Heart left ventricle (tissue), 13 donors: ENCODE measurements around the gene CCR9.

Experiments used
- CTCF ChIP-seq, 12 donors: fragments of 200-600 bp; sonication (generic) in 4 of 12; IDR thresholded peaks; one replicate each; pipeline versions ENCODE4 v1.5.0 to v1.8.0; 2018 to 2022; ENCODE audit warnings: antibody characterized with exemption in 12 of 12, mild to moderate bottlenecking in 5 of 12
- POLR2A ChIP-seq, 2 donors: fragments of 450-650 bp; IDR thresholded peaks; one replicate each; pipeline ENCODE4 v1.6.1; 2017; ENCODE audit warnings: antibody characterized with exemption in 2 of 2, mild to moderate bottlenecking in 2 of 2, moderate library complexity in 2 of 2
- donor health status: ischemic (EF 13 %, LVEDD 7.1; RV severe dilation, severe dysfunction).
- donor health status: DM: no; HTN: yes; CAD: no.
- donor health status: DM: no; HTN: no; CAD: no.
- donor health status: ischemic (EF 25% LVEDD 6.9; RV normal size, moderate dysfunction).
- donor health status: ischemic (EF 25% LVEDD 5.7; RV mildly dilated, moderate dysfunction).
- donor health status: ischemic (EF 35%, LVEDD 5.7; RV mildly dilated, moderate dysfunction).
- donor health status: nonischemic (EF 11% LVEDD 7.7; RV severe dilation, severe dysfunction).
- donor health status: DM: yes; HTN: yes; CAD: no.
- donor health status: PGD.
- donor health status: ischemic (EF 29% LVEDD 5.4; RV normal size, mild dysfunction).
- donor health status: nonischemic (EF 23%, LVEDD 6.1; RV moderate dilation, normal function).

DNA sequence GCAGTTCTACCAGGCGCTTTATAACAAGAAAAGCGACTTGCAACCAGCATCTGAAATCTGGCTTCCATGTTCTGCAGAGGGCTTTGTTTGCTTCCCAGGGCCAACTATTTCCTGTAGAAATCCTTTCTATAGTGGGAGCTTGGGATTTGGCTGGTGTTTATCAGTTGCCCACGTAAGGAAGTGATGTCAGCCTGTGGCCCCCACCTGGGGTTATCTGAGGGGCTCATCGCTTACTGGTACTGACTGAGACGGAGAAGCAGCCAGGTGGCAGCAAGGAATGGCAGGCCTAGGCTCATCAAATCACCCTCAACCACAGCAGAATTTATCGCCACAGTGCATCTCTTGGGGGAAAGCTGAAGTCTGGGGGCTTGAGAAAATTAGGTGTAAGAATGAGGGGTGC is 14.6 kb upstream of the CCR9 start:
- TF ChIP-seq CTCF (IDR thresholded peaks at IDR 0.05) (no peak), POLR2A (IDR thresholded peaks at IDR 0.05) (no peak)
